Measurements from ENCODE around the gene IRAK2.
A peak's percentile ranks its signal among the peaks of the same experiment; 100 is the strongest.
"Not testable (repeated sequence)": the region's sequence is repeated elsewhere in the genome, so short reads cannot be mapped to it uniquely, and the experiment has no call there.

The IRAK2 gene

GRCh38 chr3:10248984-10249748 is 84.4 kb downstream of the IRAK2 start:
- DNase-seq, result peak in 14 of 51 donors; percentile 13 to 33 (median 18)

- DNase-seq, result peak in 1 of 51 donors; percentile 15
These were observed 85.1 kb downstream of the IRAK2 start for GRCh38 chr3:10249833-10250232.

GRCh38 chr3:10251006-10251405 is 86.3 kb downstream of the IRAK2 start:
- no peak for DNase-seq

GRCh38 chr3:10253731-10254130 is 89.0 kb downstream of the IRAK2 start:
- DNase-seq, result no peak

- no peak for DNase-seq
These were observed 91.1 kb downstream of the IRAK2 start for GRCh38 chr3:10255835-10256234.

GRCh38 chr3:10259036-10259435 is 94.3 kb downstream of the IRAK2 start:
- DNase-seq, result no peak

GRCh38 chr3:10259798-10260197 is 95.1 kb downstream of the IRAK2 start:
- DNase-seq, result no peak

GRCh38 chr3:10260211-10260701 is 95.5 kb downstream of the IRAK2 start:
- no peak for DNase-seq

GRCh38 chr3:10262027-10262426 is 97.3 kb downstream of the IRAK2 start:
- DNase-seq, result no peak

- no peak for DNase-seq
These were observed 99.1 kb downstream of the IRAK2 start for GRCh38 chr3:10263646-10264363.

GRCh38 chr3:10265833-10266232 is 101.1 kb downstream of the IRAK2 start:
- no peak for DNase-seq

- DNase-seq, result not testable (repeated sequence)
These were observed 102.2 kb downstream of the IRAK2 start for GRCh38 chr3:10266936-10267335.

- DNase-seq, result no peak
These were observed 103.4 kb downstream of the IRAK2 start for GRCh38 chr3:10268116-10268515.

- no peak for DNase-seq
These were observed 104.2 kb downstream of the IRAK2 start for GRCh38 chr3:10268930-10269329.

GRCh38 chr3:10269443-10269842 is 104.7 kb downstream of the IRAK2 start:
- DNase-seq, result no peak

GRCh38 chr3:10272476-10272875 is 107.8 kb downstream of the IRAK2 start:
- DNase-seq, result not testable (repeated sequence)

GRCh38 chr3:10272977-10273376 is 108.3 kb downstream of the IRAK2 start:
- no peak for DNase-seq

- DNase-seq, result no peak
These were observed 109.1 kb downstream of the IRAK2 start for GRCh38 chr3:10273702-10274305.

- DNase-seq, result no peak
These were observed 109.9 kb downstream of the IRAK2 start for GRCh38 chr3:10274601-10275000.

GRCh38 chr3:10277115-10277625 is 112.5 kb downstream of the IRAK2 start:
- no peak for DNase-seq

- DNase-seq, result no peak
These were observed 113.8 kb downstream of the IRAK2 start for GRCh38 chr3:10278501-10278900.

Measured in hypothalamus (tissue), 51 donors.